T-helper 1 cell (primary cell): ENCODE results near the gene GLYAT.

ENCODE experiments used
- DNase-seq, 5 donors: peaks; one replicate each; pipeline ENCODE4 v3.0.0-alpha.2; 2012 to 2020
- total RNA-seq, 4 donors: gene quantifications; one replicate each; lab custom pipeline; 2026; lab: John Stamatoyannopoulos, UW

Gene GLYAT, protein sequence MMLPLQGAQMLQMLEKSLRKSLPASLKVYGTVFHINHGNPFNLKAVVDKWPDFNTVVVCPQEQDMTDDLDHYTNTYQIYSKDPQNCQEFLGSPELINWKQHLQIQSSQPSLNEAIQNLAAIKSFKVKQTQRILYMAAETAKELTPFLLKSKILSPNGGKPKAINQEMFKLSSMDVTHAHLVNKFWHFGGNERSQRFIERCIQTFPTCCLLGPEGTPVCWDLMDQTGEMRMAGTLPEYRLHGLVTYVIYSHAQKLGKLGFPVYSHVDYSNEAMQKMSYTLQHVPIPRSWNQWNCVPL
- 0 to 0.15 (median 0) reads per million in 4 donors for total RNA-seq

DNA sequence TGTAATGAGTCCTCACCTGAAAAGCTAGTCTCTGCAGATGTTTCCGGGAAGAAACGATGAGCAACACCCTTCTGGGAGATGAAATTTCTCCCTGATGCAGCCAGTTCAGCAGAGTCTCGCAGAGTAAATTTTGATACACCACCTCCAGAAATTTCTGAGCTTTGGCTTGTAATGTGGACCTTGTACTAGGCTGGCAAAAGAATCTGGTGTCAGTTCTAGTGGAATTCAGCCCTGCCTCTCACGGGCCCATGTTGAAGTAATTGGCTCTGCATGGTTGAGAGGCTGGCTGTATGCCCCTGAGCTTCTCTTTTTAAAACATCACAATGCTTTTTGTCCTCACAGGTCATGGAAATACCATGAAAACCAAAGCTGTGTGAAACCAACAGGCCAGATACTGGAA lies at the start of gene GLYAT:
Gene GLYAT (minus strand): TSS at position 125 of the 400 bp plus-strand sequence. CDS start 7,447 bp downstream, outside the sequence.
- no peak for DNase-seq

DNA sequence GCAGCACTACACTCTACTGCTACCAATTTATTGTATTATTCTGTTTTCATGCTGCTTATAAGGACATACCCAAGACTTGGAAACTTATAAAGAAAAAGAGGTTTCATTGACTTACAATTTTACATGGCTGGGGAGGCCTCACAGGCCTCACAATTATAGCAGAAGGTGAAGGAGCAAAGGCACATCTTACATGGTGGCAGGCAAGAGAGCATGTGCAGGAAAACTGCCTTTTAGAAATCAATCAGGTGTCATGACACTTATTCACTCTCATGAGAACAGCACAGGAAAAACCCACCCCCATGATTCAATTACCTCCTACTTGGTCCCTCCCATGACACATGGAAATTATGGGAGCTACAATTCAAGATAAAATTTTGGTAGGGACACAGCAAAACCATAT lies 49.6 kb upstream of the GLYAT start:
- DNase-seq, result no peak

DNA sequence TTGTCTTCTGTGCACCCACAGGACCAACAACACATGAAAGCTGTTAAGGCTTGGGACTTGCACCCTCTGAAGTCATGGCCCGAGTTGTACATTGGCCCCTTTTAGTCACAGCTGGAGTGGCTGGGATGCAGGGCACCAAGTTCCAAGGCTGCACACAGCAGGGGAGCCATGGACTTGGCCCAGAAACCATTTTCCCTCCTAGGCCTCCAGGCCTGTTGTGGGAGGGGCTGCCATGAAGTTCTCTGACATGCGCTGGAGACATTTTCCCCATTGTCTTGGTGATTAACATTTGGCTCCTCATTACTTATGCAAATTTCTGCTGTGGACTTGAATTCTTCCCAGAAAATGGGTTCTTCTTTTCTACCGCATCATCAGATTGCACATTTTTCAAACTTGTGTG lies 48.8 kb upstream of the GLYAT start:
- no peak for DNase-seq

DNA sequence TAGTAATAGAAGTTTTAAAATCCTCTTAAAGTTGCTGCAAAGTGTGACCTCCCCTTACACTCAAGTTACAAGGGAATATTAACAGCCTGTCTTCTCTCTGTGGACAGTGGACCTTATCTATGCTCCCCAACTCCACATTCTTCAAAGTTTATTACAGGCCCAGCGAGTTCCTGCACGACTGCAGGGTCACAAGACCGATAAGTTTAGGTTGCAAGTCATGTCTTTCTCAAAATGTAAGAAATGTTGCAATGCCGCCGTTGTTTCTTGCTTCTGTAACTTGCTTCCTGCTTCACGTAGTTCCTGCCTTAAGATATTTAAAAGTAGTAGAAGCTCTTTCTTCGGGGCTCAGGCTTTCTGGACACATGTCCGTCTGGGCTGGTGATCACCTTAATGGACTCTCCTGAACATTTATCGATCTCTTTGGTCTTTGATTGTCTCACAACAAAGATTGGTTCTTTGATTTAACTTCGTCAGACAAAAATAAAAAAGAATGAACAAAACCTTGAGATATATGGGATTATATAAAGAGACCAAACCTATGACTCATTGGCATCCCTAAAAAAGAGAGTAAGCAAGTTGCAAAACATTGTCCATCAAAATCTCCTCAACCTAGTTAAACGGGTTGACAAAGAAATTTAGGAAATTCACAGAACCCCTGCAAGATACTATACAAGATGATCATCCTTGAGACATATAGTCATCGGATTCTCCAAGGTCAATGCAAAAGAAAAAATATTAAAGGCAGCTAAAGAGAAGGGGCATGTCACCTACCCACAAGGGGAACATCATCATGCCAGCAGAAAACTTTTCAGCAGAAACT lies 45.4 kb upstream of the GLYAT start:
- no peak for DNase-seq

- peak in 1 of 5 donors; percentile 36 for DNase-seq
These were observed 43.4 kb upstream of the GLYAT start for GRCh38 chr11:58775066-58775708.

DNA sequence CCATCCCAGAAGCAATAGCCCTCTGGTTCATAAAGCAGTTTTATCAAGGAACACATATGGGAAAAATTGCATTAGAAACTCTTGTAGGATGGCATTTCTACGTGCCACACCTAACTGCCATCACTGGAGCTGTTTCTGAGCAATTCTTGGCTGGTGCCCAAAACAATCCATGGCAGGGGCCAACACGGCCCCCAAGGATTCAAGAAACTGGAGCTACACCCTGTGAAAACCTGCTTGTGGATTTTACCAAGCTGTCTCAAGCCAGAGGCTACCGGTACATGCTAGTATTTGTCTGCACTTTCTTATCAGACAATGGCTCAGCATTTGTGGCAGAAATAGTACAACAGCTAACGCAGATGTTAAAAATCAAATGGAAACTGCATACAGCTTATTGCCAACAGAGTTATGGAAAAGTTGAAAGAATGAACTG lies 42.4 kb upstream of the GLYAT start:
- no peak for DNase-seq

DNA sequence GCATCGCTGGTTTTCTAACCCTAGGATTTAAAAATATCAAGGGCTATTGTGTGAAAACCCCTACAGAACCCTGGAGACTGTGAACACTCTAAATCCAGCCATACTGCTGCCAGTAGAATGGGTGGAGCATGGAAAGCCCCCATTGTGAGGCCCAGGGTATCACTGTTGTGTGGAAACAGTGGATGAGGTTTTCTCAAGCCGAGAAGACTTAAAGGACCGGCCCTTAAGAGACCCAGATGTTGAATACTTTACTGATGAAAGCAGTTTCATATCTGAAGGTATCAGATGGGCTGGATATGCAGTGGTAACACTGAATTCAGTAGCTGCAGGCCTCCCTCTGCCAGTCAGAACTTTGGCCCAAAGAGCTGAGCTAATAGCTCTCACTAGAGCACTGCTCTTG lies 41.6 kb upstream of the GLYAT start:
- DNase-seq, result no peak

DNA sequence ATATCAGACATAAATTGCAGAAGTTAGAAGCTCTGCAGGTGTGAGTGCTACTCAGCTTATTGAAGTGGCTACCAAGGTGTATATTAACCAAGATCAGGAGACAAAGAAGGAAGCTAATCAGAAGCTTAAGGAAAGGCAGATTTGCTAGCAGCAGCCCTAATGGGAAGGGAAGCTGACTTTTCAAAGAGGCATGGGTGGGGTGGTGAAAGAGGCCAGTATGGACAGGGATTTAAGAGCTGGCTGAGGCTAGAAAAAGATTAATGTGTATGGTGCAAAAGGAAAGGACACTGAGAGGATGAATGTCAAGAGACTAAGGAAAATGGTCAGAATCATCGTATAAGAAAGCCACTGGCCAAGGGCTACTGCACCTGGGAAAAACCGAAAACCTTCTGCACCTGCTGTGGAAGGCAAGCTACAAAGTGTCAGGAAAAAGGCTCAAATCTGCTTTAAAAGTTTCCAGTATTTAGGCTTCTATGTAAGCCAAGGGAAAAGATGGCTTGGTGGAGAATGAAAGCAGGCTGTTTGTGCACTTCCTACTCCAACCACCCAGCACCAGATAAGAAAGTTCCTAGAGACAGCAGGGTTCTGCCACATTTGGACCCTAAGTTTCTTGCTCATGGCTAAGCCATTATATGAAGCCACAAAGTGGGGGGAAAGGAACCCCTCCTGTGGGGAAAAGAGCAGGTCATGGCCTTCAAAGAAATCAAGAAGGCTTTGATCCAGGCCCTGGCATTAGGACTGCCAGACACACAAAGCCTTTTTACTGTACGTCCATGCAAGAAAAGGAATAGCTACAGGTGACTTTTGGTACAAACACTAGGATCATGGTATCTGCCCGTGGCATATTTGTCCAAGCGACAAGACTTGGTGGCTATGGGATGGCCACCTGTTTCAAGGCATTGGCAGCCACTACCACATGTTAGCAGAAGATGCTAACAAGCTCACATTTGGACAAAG lies 40.9 kb upstream of the GLYAT start:
- no peak for DNase-seq

DNA sequence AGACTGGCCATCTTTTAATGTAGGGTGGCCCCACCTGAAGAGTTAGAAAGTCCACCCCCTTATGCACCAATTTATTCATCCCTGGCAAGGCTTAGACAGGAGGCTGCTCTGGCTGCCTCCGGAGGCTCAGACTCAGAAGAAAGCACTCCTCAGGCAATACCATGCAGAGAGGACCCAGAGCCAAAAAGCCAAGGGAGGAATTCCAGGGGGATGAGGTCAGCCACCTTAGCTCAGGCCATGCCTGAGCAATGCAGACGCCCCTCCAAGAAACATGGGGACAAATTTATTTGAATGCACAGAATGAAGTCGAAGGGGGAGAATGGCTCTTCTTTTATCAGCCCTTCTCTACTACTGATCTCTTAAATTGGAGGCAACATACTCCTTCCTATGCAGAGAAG lies 39.7 kb upstream of the GLYAT start:
- no peak for DNase-seq

DNA sequence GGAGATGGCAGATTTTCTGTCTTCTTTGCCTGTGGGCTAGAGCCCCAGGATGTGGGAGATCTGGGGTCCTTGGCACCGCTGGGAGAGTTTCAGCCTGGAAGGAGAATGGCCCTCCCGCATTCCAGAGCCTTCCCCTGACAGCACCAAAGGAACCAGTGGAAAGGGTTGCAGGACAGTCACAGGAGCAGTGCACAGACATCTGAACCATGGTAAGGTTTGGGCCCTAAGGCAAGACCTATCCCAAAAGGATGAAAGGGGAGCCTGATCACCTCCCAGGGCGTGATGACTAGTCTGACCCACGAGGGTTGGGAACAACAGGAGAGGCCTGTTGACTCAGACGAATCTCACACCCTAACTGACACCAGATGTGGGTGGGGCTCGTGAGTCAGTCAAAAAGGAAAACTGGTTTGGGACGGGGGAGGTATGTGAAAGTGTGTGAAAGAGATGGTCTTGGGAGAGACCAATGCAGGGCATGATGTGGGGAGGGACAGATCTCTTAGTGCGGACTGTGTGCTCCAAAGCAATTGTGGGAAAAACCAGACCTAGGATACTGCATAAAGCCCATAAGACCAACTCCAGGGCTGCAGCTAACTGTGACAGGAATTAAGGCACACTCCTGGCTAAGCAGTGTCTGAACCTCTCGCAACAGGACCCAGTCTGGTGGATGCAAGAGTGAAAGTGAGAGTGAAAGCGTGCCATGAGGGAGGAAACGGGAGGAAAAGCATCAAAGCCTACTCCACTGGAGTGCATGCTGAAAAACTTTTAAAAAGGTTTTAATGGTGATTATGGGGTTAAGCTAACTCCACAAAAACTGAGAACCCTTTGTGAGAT lies 39.1 kb upstream of the GLYAT start:
- DNase-seq, result no peak

GRCh38 chr11:58770166-58770565 lies 38.4 kb upstream of the GLYAT start:
- DNase-seq, result no peak

GRCh38 chr11:58769308-58769707 lies 37.6 kb upstream of the GLYAT start:
- DNase-seq, result no peak

GRCh38 chr11:58768137-58768536 lies 36.4 kb upstream of the GLYAT start:
- no peak for DNase-seq

DNA sequence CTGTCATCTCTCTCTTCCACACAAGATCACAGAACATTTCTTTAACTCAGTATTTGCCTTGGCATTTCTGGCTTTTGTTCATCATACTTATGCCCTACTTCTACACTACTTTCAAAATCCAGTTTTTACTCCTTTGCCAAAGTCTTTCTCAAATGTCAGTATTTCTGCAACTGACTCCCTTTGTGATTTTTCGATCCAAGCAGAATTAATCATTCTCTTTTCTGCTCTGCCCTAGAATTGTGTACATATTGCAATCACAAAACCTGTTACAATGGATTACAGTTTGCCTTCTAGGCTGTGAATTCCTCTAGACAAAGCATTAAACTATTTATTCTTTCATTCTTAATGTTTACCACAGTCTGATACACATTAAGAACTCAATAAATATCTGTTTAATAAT lies 33.3 kb upstream of the GLYAT start:
- no peak for DNase-seq

GRCh38 chr11:58763120-58763490 lies 31.4 kb upstream of the GLYAT start:
- no peak for DNase-seq

DNA sequence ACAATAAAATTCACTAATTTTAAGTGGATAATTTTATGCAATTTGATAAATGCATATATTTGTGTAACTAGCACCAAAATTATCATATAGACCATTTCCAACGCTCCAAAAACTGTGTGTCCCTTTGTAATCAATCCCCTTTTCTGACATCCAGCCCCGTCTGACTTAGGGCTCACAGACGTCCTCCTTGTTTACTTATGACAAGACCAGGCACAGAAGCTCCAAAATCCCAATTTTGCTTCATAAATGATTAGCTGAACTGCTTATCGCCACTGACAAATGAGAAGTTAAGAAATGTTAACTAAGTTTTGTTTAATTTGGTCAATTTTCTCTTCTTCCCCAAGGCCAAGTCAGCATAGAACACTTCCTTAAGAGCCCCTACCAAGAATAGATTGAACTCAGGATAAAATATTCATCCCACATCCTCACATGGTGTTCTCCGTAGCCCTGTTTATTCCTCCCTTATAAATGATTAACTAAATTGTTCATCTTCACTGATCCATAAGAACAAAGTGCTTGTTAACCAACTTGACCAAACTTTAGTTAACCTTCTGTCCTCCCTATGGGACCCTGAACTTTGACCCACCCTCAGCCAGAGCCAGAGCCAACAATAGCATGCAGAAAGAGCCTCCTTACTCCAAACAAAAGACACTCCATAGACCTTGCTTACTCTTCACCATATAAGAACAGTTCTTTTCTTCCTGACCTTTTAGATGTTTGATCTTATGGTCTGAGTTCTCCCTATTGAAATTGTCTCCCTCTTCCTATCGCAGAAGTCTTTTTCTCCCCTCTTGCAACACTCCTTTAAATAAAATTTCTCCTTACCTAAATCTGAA lies 30.8 kb upstream of the GLYAT start:
- DNase-seq, result no peak

GRCh38 chr11:58757439-58757838 lies 25.7 kb upstream of the GLYAT start:
- no peak for DNase-seq

GRCh38 chr11:58745705-58746364 lies 14.1 kb upstream of the GLYAT start:
- no peak for DNase-seq

GRCh38 chr11:58744988-58745704 lies 13.4 kb upstream of the GLYAT start:
- DNase-seq, result no peak
